SK-N-MC (cell line): ENCODE measurements around the gene KCNAB1.

ENCODE experiments used
- EZH2 ChIP-seq: fragments of 200-600 bp; sonication (generic); IDR thresholded peaks from one replicate; pipeline ENCODE4 v1.6.1; 2017; ENCODE audit warnings: antibody characterized with exemption
- FOXP2 ChIP-seq: optimal IDR thresholded peaks from 2 replicates; pipeline ENCODE3; 2011; ENCODE audit warnings: mild to moderate bottlenecking, moderate library complexity; ENCODE audit not compliant: insufficient read depth; ENCODE audit errors: extremely low read length, control extremely low read depth
- POLR2AphosphoS5 ChIP-seq: IDR thresholded peaks from 2 replicates; pipeline ENCODE4 v1.6.1; 2012; ENCODE audit warnings: mild to moderate bottlenecking, low read depth, low read length, borderline replicate concordance

DNA sequence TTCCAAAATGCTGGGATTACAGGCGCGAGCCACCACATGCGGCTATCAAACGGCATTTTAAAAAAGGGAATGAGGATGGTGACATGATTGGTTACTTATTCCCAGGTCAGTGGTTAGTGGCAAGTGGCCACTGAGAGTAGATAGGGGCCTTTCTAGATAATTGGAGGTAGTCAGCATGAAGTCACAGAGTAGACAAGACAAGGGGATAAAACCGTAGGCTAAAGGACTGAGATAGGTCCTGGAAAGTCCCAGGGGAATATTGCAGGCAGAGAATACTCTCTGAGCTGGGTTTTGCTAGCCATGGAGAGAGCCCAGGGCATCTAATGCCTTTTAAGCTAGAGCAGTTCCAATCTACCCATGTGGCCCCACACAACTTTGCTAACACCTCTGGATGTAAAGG is 52.2 kb downstream of the KCNAB1 start:
- no peak for TF ChIP-seq POLR2AphosphoS5
- TF ChIP-seq EZH2, result no peak
- TF ChIP-seq FOXP2, result no peak
